Choroid plexus epithelial cell (primary cell): ENCODE data around the gene PNMA8B.
A peak's percentile ranks its signal among the peaks of the same experiment; 100 is the strongest.

Source experiments
- DNase-seq: peaks from one replicate; pipeline ENCODE4 v3.0.0-alpha.2; 2010; ENCODE audit warnings: low read depth
- H3K4me3 ChIP-seq: 2 replicates; pipeline ENCODE4 v1.5.1; 2011; ENCODE audit warnings: low read depth, mild to moderate bottlenecking, control low read depth, low read length, moderate library complexity
- CTCF ChIP-seq: conservative IDR thresholded peaks from 2 replicates; pipeline ENCODE4 v1.5.1; 2011; ENCODE audit warnings: low read depth, mild to moderate bottlenecking, control low read depth, inconsistent platforms, low read length, moderate library complexity

Gene PNMA8B

GRCh38 chr19:46496304-46496703, 637 bp upstream of the PNMA8B start:
- TF ChIP-seq CTCF, result no peak
- no peak overlapping the region for H3K4me3 ChIP-seq
- no peak for DNase-seq

GRCh38 chr19:46494941-46495785, 504 bp downstream of the PNMA8B start:
- no peak for TF ChIP-seq CTCF
- peak overlapping the region; percentile 57 for H3K4me3 ChIP-seq
- DNase-seq, result no peak

GRCh38 chr19:46494146-46494940, 1.3 kb downstream of the PNMA8B start:
- H3K4me3 ChIP-seq, result no peak overlapping the region
- no peak for DNase-seq
- TF ChIP-seq CTCF, result no peak

GRCh38 chr19:46493236-46494145, 2.2 kb downstream of the PNMA8B start:
- peak overlapping the region; percentile 41 for H3K4me3 ChIP-seq
- no peak for TF ChIP-seq CTCF
- peak; percentile 34 for DNase-seq

- no peak for TF ChIP-seq CTCF
- H3K4me3 ChIP-seq, result peak overlapping the region; percentile 41
- DNase-seq, result no peak
Observed at GRCh38 chr19:46492841-46493235, 2.8 kb downstream of the PNMA8B start.

- no peak for DNase-seq
- no peak overlapping the region for H3K4me3 ChIP-seq
- no peak for TF ChIP-seq CTCF
Observed at GRCh38 chr19:46491975-46492682, 3.5 kb downstream of the PNMA8B start.
